Measurements from ENCODE around the gene TLL1.

TLL1 gene

DNA sequence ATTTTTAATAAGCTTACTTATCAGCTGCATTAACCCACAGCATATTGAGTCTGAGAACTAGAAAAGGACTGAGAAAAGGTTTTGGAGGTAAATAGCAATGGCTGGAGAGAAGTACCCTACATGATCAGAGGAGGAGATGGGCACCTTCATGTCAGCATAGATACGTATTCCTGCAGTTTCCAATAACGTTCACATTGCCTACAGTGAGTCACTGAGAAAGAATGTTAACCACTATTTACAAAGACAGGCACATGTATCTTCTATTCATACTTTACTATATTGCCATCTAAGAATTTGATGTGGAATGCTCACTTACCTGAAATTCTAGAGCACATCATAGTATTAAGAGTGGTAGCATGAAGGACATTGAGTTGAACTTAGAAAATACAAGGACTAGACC, 92.5 kb downstream of the TLL1 start:
- TF ChIP-seq CTCF (IDR thresholded peaks at IDR 0.05; ENCODE audit: low read depth, low read length) = no peak
- no peak for TF ChIP-seq EZH2phosphoT487 (IDR thresholded peaks at IDR 0.05; ENCODE audit: low read depth)
- no peak overlapping the region for H3K4me2 ChIP-seq (ENCODE audit: low read length)
- no peaks in the 10 kb centered on the region for H3K36me3 ChIP-seq (replicated peaks; ENCODE audit: low read depth, low read length)
- H3K4me1 ChIP-seq (ENCODE audit: low read length) = no peaks in the 10 kb centered on the region
- H3K4me3 ChIP-seq (ENCODE audit: low read length) = no peak overlapping the region
- H3K27me3 ChIP-seq (ENCODE audit: low read depth, low read length) = no peaks in the 10 kb centered on the region
- no peaks in the 10 kb centered on the region for H3K9me3 ChIP-seq (ENCODE audit: insufficient read depth, low read length)
- no peak overlapping the region for H2AFZ ChIP-seq (ENCODE audit: low read depth, low read length)
- H3K27ac ChIP-seq (ENCODE audit: low read length) = no peak overlapping the region
- H3K79me2 ChIP-seq (ENCODE audit: low read length) = no peaks in the 10 kb centered on the region
- H3K9ac ChIP-seq (ENCODE audit: low read length) = no peak overlapping the region
- H4K20me1 ChIP-seq (ENCODE audit: insufficient read depth, low read length) = no peaks in the 10 kb centered on the region

- no peak for TF ChIP-seq EZH2phosphoT487 (IDR thresholded peaks at IDR 0.05; ENCODE audit: low read depth)
- TF ChIP-seq CTCF (IDR thresholded peaks at IDR 0.05; ENCODE audit: low read depth, low read length) = no peak
- Histone ChIP-seq H3K9ac (ENCODE audit: low read length) (no peak overlapping the region), H4K20me1 (ENCODE audit: insufficient read depth, low read length) (no peaks in the 10 kb centered on the region)
Measured at GRCh38 chr4:165966833-165967232, 93.8 kb downstream of the TLL1 start.

DNA sequence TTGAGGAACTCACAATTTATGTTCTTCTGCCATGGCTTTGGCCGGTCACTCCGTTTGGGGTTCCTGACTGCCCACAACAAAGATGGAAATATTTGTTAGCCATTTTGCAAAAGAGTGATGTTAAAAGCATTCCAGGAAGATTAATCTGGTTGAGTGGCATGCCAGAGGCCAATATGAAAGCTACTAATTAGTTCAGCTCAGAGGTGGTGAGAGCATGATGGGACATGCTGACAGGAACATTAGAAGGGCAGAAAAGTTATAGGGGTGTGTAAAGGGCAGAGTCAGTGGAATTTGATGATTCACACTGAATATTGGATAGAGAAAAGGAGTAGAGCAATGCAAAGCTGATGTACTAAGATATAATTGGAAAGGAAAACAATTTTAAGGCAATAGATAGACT, 94.4 kb downstream of the TLL1 start:
- Histone ChIP-seq H4K20me1 (ENCODE audit: insufficient read depth, low read length) (no peaks in the 10 kb centered on the region), H3K36me3 (replicated peaks; ENCODE audit: low read depth, low read length) (no peaks in the 10 kb centered on the region), H3K27me3 (ENCODE audit: low read depth, low read length) (no peaks in the 10 kb centered on the region), H3K4me2 (ENCODE audit: low read length) (no peak overlapping the region), H3K9me3 (ENCODE audit: insufficient read depth, low read length) (no peaks in the 10 kb centered on the region), H3K9ac (ENCODE audit: low read length) (no peak overlapping the region), H3K79me2 (ENCODE audit: low read length) (no peaks in the 10 kb centered on the region), H3K4me3 (ENCODE audit: low read length) (no peak overlapping the region), H2AFZ (ENCODE audit: low read depth, low read length) (no peak overlapping the region), H3K27ac (ENCODE audit: low read length) (no peak overlapping the region), H3K4me1 (ENCODE audit: low read length) (no peaks in the 10 kb centered on the region)
- no peak for TF ChIP-seq EZH2phosphoT487 (IDR thresholded peaks at IDR 0.05; ENCODE audit: low read depth)
- TF ChIP-seq CTCF (IDR thresholded peaks at IDR 0.05; ENCODE audit: low read depth, low read length) = no peak

More at GRCh38 chr4:165966833-165967232, 93.8 kb downstream of the TLL1 start:
- no peaks in the 10 kb centered on the region for H3K27me3 ChIP-seq (ENCODE audit: low read depth, low read length)
- no peaks in the 10 kb centered on the region for H3K79me2 ChIP-seq (ENCODE audit: low read length)
- no peaks in the 10 kb centered on the region for H3K9me3 ChIP-seq (ENCODE audit: insufficient read depth, low read length)
- H3K27ac ChIP-seq (ENCODE audit: low read length) = no peak overlapping the region
- no peak overlapping the region for H3K4me3 ChIP-seq (ENCODE audit: low read length)
- H3K4me2 ChIP-seq (ENCODE audit: low read length) = no peak overlapping the region
- no peak overlapping the region for H2AFZ ChIP-seq (ENCODE audit: low read depth, low read length)
- no peaks in the 10 kb centered on the region for H3K4me1 ChIP-seq (ENCODE audit: low read length)
- no peaks in the 10 kb centered on the region for H3K36me3 ChIP-seq (replicated peaks; ENCODE audit: low read depth, low read length)

DNA sequence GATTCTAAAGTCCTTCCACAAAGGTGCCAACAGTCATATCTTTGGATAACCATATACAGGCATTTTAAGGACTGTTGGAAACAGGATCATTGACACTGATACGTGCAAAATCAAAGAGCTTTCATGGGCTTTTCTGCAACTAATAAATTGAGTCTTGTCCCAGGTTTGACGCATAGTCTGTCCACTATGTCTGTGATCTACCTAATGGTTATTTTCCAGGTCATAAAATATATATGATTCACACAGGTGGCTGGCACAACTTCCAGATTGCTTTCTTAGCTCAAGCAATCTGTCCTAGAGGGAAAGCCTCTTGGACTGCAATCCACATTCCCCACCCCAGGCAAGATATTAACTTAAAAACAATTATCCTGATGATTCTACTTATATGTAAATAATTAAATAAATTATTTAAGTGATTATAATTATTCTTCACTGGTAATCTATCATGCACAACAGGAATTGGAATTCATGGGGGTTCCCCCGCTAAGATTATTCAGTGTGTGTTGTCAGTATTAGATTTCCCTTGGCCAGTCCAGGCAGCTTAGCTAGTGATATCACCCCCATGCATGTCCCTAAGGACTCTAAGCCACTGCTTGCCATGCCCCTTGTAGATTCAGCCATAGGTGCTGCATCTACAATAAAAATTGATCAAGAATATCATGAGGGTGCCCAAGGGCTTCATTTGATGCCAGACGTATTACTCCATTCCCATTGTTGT, 97.8 kb downstream of the TLL1 start:
- no peak for TF ChIP-seq CTCF (IDR thresholded peaks at IDR 0.05; ENCODE audit: low read depth, low read length)
- no peak for TF ChIP-seq EZH2phosphoT487 (IDR thresholded peaks at IDR 0.05; ENCODE audit: low read depth)
- Histone ChIP-seq H3K4me2 (ENCODE audit: low read length) (no peak overlapping the region), H3K4me1 (ENCODE audit: low read length) (no peaks in the 10 kb centered on the region), H3K9me3 (ENCODE audit: insufficient read depth, low read length) (no peaks in the 10 kb centered on the region), H3K27me3 (ENCODE audit: low read depth, low read length) (no peaks in the 10 kb centered on the region), H3K27ac (ENCODE audit: low read length) (no peak overlapping the region), H2AFZ (ENCODE audit: low read depth, low read length) (no peak overlapping the region), H3K79me2 (ENCODE audit: low read length) (no peaks in the 10 kb centered on the region), H4K20me1 (ENCODE audit: insufficient read depth, low read length) (no peaks in the 10 kb centered on the region), H3K36me3 (replicated peaks; ENCODE audit: low read depth, low read length) (no peaks in the 10 kb centered on the region), H3K4me3 (ENCODE audit: low read length) (no peak overlapping the region), H3K9ac (ENCODE audit: low read length) (no peak overlapping the region)
